NCI-H2107 treated with DMSO at 0.1 percent for 48 hours (cell line): ENCODE results near the gene NDUFB10.
"Not testable (repeated sequence)": the region's sequence is repeated elsewhere in the genome, so short reads cannot be mapped to it uniquely, and the experiment has no call there.

ENCODE experiments used
- DNase-seq: peaks from one replicate; lab custom pipeline; 2025; ENCODE audit not compliant: unreplicated experiment; lab: John Stamatoyannopoulos, UW

NDUFB10 gene

GRCh38 chr16:1959269-1960039 is at the start of gene NDUFB10:
NDUFB10 (plus strand) TSS chr16:1959538; CDS start chr16:1959625, 87 bp downstream.
- DNase-seq = peak; percentile 55

GRCh38 chr16:1909561-1910231 is 49.6 kb upstream of the NDUFB10 start:
- no peak for DNase-seq

DNA sequence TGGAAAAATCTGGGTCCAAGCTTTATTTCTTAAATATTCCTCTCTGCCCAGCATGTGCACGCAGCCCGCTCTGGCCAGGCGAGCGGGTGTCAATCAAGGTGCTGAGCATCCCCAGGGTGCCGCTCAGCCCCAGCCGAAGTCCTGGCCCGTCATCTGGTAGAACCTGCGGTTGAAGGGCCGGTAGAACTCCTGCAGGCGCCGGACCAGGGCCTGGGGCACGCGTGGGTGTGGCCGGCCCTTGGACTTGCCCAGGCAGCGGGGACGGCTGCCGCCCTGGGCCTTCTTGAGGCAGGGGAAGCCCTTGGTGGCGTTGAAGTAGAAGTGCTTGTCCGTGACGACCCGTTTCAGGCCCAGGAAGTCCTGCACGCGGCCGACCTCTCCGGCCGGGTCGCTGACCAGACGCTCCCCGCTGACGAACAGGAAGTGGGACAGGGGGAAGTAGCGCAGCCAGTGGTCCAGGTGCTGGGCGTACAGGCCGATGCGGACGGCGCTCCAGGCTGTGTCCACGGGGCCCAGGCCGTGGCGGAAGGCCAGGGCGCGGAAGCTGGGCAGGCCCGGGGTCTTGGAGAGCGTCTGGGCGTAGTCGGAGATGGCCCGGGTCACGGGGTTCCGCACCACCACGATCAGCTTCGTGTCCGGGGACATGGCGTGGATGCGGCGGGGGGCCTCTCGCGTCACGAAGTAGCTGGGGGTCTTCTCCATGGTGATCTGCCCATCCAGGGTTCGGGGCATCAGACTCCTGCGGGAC is 47.7 kb upstream of the NDUFB10 start:
- DNase-seq = no peak

GRCh38 chr16:1912215-1912543 is 47.2 kb upstream of the NDUFB10 start:
- DNase-seq = no peak

GRCh38 chr16:1913327-1914083 is 45.8 kb upstream of the NDUFB10 start:
- peak; percentile 36 for DNase-seq

DNA sequence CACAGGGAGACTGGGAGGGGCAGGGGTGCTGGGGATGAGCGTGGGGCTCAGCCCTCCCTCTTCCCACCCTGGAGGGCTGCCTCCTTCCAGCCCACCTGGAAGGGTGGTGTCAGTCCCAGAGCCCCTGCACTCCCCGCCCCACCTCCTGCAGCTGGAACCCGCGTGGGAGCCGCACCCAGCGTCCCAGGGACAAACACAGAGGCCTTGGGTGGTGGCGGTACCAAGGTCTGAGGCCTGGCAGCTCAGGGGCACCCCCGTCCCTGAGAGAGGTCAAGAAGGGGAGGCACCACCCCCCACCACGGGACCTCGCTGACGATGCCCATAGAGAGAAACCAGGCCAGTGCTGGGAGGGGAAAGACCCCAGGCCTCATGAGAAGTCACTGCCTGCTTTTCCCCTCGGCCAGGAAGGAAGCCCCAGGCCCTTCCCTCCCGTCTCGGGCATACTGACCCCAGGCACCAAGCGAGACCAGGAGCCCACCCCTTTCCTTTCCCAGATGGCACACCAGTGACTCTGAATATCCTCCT is 45.2 kb upstream of the NDUFB10 start:
- no peak for DNase-seq

GRCh38 chr16:1914988-1915387 is 44.4 kb upstream of the NDUFB10 start:
- no peak for DNase-seq

DNA sequence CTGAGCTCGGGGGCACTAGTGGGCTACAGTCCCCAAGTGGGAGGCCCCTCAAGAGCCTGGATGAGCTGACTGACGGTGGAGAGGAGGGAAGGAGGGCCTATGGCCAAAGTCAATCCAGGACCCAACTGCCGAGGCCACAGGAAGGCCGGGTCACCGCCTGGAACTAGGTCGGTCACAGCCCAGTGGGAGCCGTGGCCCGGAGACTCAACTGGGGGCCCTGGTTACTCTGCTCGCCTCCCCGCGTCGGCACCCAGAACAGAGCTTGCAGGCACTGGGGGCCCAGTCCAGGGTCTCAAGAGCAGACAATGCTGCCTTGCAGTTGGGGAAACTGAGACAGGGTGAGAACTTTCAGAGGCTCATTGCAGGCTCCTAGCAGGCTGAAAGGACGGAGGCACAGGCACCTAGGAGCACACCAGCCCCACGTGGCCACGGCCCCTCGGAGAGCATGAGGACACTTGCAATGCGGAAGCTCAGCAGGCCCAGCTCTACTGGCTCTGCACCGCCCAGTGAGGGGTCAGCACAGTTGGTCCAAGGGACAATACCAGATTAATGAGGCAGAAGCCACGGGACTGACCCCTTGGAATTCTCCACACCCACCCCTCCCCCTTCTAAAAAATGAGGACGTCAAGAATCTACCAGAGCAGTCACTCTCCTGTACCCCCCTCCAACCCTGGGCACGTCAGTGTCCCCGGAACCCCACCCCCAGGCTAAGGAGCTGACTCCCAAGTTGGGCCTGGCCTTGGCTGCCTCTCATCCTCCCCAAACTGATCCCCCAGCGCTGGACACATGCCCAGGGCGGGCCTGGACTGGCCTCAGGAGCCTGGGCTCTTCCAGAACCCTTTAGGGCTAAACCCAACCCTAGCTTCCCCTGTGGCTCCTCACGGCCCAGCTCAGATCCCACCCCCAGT is 43.4 kb upstream of the NDUFB10 start:
- no peak for DNase-seq

DNA sequence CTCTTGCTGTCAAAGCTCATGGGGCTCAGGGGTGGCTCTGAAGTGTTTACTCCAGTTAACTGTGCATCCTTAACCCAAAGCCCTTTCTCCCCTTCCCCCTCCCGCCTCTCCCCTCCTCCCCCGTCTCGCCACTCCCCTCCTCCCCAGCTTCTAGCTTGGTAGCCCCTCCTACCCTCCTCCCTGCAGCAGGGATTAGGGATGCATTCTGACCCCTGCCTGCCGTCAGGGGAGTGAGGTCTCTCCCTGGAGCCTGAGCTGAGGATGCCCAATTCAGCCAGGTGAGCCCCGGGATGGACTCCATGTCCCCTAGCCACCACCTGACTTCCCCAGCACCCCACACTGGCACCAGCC is 42.7 kb upstream of the NDUFB10 start:
- no peak for DNase-seq

DNA sequence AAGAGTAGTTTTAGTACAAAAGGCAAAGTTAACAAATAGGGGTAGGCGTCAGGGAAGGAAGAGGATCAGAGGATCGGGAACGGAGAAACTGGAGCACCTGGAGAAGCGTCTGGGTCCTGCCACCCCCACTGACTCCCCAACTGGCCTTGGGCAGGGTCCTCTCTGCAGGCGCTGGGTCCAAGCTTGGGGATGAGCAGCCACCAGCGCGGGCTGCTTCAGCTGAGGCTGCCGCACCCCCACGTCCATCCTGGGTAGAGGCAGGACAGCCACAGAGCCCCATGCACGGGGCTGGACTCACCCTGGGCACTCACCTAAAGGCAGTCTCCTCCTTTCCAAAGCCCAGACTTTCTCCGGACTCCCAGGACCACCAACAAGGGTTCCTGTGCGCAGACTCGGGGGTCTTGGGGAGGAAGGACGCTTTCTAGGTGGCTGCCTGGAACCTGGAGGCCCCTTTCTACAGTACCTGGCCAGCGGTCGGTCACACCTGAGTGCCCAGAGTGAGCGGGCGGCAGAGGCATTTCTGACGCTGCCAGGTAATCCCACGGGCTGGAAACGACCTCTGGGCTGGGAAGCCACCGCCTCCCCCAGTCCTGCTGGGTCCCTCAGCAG is 42.2 kb upstream of the NDUFB10 start:
- DNase-seq = no peak

DNA sequence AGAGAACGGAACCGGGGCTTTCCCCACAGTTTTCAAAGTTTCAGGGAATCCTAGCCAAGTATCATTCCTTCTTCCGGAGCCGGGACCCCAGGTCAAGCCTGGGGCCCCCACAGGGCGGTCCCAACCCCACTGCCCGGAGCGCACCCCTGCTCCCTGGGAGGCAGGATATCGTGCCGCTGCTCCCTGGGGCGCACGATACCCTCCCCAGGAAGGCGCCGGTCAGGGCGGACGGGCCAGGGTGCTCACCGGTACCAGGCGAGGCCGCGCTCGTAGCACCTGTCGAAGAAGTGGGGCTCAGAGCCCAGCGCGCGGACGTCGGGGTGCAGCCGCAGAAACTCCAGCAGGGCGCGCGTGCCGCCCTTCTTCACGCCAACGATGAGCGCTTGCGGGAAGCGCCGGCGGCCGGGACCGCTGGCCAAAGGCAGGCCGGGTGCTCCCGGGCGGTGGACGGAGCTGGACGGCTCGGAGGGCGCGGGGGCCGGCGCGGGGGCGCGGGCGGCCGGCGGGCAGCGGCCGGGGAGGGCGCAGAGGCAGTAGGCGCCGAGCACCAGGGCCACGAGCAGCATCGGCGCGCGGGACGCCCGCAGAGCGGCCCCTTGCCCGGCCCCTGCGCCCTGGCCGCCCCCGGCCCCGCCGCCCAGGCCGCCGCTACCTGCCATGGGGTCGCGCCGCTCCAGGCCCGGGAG is 41.5 kb upstream of the NDUFB10 start:
- no peak for DNase-seq

DNA sequence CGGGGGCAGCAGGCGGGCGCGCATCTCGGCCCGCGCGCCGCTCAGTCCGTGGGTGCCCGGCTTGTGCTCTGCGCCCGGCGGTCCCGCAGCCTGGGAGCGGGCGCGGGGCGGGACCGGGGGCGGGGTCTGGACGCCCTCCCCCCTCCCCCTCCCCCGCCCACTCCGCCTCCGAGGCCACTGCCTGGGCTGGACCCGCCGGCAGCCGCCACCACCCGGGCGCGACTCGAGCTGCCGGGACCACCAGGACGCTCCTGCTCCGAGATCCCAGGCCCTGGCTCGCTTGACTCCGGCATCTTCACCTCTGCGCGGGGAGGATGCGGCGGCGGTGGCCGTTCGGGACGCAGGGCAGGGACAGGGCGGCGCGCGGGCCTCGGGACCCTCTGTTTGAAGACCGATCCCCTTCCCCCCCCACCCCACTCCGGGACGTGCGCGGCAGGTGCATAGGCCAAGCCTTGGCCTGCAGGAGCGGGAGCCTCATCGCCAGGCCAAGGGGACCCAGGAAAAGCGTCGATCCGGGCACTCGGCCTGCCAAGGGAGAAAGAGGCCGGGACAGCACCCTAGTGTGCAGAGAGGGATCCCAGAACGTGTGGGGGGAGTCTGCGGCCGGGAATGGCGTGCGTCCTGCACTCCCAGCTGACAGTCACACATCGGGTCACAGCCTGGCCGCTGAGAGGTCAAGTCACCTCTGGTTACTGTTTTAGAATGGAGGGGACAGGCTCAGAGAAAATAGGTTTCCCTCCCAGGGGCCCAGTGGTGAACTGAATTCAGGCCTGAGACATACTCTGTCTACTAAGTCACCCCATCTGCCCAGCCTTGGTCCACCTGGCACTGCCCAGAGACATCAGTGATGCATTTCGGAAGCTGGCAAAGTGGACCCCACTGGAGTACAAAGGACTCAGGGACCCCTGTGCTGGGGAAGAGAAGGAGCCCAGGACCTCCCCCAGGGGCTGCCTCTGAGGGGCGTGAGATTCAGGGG is 40.7 kb upstream of the NDUFB10 start, which contains the start of gene HS3ST6:
HS3ST6 (minus strand) TSS at position 65 of the 976 bp plus-strand sequence. CDS start 92 bp downstream, outside the sequence.
- no peak for DNase-seq

DNA sequence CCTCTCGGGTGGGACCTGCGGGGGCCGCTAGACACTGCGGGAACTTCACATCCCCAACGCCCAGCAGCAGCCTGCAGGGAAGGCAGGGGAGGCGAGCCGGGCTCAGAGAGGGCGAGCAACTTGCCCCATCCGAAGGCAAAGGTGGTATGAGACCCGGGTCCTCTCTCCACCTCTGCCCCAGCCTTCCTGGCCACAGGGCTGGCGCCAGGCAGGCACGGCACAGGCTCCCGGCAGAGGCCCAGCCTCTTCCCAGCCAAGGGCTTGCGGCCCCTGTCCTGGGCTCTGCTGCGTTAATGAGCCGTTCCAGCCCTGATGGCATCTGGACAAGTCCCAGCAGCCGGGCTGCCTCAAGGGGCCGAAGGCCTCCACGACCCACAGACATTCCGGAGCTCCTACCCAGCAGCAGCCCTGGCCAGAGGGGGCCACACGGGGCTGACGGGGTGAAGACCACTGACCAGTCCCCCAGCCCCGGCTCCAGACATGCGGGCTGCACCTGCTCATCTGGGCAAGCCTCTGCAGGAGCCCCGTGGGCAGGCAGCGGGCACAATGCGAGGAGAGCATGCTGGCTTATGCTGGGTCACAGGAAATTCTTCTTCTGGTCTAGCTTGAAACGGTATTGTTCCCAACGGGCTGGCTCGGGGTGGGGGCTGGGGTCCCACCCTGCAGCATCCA is 39.9 kb upstream of the NDUFB10 start:
- no peak for DNase-seq

DNA sequence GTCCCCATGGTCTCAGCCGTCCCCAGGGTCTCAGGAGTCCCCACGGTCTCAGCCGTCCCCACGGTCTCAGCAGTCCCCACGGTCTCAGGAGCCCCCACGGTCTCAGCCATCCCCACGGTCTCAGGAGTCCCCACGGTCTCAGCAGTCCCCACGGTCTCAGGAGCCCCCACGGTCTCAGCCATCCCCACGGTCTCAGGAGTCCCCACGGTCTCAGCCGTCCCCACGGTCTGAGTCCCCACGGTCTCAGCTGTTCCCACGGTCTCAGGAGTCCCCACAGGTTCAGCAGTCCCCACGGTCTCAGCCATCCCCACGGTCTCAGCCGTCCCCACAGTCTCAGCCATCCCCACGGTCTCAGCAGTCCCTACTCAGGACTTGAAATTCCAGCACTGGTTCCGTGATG is 39.2 kb upstream of the NDUFB10 start:
- DNase-seq = not testable (repeated sequence)

DNA sequence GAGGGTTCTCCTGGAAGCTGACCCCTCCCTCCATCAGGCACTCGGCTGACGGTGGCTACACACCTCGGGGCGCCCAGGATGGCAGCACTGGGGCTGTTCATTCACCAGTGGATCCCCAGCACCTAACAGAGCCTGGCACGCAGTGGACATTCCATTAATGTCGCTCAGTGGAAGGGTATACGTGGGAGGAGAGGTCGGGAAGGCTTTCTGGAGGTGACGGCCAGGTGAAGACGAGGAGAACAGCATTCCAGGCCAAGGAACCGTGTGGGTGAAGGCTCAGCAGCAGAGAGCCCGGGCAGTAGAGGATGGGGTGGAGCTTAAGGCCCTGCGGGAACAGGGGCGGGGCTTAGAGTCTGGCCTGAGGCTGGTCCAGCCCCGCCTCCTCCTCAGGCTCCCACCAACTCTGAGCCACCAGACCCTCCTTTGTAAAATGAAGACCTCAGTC is 38.6 kb upstream of the NDUFB10 start:
- no peak for DNase-seq

- no peak for DNase-seq
Observed at GRCh38 chr16:1922357-1922756, 37.0 kb upstream of the NDUFB10 start.
